ENCODE measurements around the gene LAMC1. TPM values are rescaled to one million over a fixed set of nuclear protein-coding genes. Genes with fewer than 3 reads are reported as not detected.

LAMC1 gene
- total and polyA plus RNA-seq, 10 of the 15 experiments (the other 5 are each of a cell fraction or from before 2014, with no cell fraction given): 4.6 to 51.4 (median 25.6) TPM

DNA sequence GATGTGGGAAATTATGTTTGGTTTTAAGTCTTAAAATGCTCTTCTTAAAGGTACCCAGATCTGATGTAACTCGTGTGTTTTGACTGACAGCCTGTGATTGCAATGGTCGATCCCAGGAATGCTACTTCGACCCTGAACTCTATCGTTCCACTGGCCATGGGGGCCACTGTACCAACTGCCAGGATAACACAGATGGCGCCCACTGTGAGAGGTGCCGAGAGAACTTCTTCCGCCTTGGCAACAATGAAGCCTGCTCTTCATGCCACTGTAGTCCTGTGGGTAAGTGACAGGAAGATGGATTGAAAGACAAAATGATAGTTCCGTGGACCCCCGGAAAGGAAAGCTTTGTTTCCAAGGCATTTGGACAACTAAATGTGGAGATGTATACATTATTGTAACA is 91.2 kb downstream of the LAMC1 start (continued):
- TF ChIP-seq NR2C1 (IDR thresholded peaks at IDR 0.05) (no peak), MYB (IDR thresholded peaks at IDR 0.05; ENCODE audit: borderline replicate concordance, low read depth, low read length) (no peak), ZNF207 (IDR thresholded peaks at IDR 0.05; ENCODE audit: borderline replicate concordance) (no peak), MXI1 (IDR thresholded peaks at IDR 0.05; ENCODE audit: low read depth, low read length) (no peak), SIX5 (IDR thresholded peaks at IDR 0.05; ENCODE audit: low read depth, low read length, severe bottlenecking) (no peak), SREBF2 (IDR thresholded peaks at IDR 0.05; ENCODE audit: low read length) (no peak)
- TF ChIP-seq, protein P1, sequence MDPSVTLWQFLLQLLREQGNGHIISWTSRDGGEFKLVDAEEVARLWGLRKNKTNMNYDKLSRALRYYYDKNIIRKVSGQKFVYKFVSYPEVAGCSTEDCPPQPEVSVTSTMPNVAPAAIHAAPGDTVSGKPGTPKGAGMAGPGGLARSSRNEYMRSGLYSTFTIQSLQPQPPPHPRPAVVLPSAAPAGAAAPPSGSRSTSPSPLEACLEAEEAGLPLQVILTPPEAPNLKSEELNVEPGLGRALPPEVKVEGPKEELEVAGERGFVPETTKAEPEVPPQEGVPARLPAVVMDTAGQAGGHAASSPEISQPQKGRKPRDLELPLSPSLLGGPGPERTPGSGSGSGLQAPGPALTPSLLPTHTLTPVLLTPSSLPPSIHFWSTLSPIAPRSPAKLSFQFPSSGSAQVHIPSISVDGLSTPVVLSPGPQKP (IDR thresholded peaks at IDR 0.05; ENCODE audit: low read depth, low read length): no peak

DNA sequence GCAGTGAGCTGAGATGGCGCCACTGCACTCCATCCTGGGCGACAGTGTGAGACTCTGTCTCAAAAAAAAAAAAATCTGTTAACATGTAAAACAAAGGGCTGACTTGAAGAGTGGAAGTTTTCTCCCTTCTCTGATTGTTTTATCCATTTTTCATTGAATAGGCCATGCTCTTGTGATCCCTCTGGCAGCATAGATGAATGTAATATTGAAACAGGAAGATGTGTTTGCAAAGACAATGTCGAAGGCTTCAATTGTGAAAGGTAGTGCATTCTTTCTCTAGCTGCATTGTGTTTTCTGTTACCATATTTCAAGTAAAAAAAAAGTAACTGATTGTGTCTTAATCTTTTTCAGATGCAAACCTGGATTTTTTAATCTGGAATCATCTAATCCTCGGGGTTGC is 93.2 kb downstream of the LAMC1 start:
- SMC1A ChIA-PET (ENCODE audit: uncharacterized antibody, unreplicated experiment): no interaction called here
- intact Hi-C loops (cut with micrococcal nuclease; ENCODE audit: unreplicated experiment): no loop called here
- in situ Hi-C loops (cut with MboI): no loop called here
- ATAC-seq (no peak), FAIRE-seq (no peak), DNase-seq (ENCODE audit: low read depth, low spot score) (no peak)
- peaks cover 12 to 17% of the 10 kb centered on the region in 2 experiments for H3K36me3 ChIP-seq (ENCODE audit: control insufficient read depth in 2 of 2, insufficient read depth in 2 of 2, low read length in 1 of 2)
- RAD21 ChIA-PET (ENCODE audit: unreplicated experiment): interaction anchor here (1.0 kb wide), 1 partner anchor 15 kb away, joined by 3 read pairs; no protein-coding TSS in a partner anchor
- H3K4me1 ChIP-seq (ENCODE audit: control insufficient read depth, insufficient read depth, low read length): no peaks in the 10 kb centered on the region
- no TSS peak for BruUV-seq (replicated peaks)
- no peak overlapping the region for H3K4me3 ChIP-seq
- H3K9me3 ChIP-seq (replicated peaks; ENCODE audit: control insufficient read depth, insufficient read depth, low read length): no peaks in the 10 kb centered on the region
- no peak overlapping the region for H3K4me2 ChIP-seq (ENCODE audit: control insufficient read depth, insufficient read depth)
- WGBS (ENCODE audit: insufficient coverage, insufficient replicate concordance, low lambda C conversion rate, missing lambda C conversion rate): 68% methylated on average over 4 of the region's 4 CpGs
- H3K9ac ChIP-seq (ENCODE audit: control insufficient read depth, insufficient read depth, low read length): no peak overlapping the region
- CTCF ChIA-PET: no interaction called here
- no peaks in the 10 kb centered on the region for H3K27me3 ChIP-seq (replicated peaks in 1 of 2; ENCODE audit: control insufficient read depth in 2 of 2, insufficient read depth in 2 of 2, low read length in 1 of 2)
- POLR2A ChIA-PET: no interaction called here
- no peak overlapping the region for H3K27ac ChIP-seq (ENCODE audit: control insufficient read depth, insufficient read depth)
- no peak overlapping the region for H2AFZ ChIP-seq (ENCODE audit: control insufficient read depth, low read depth, low read length)
- no peaks in the 10 kb centered on the region for H3K79me2 ChIP-seq (ENCODE audit: control insufficient read depth, insufficient read depth, low read length)
- H4K20me1 ChIP-seq (ENCODE audit: control insufficient read depth, insufficient read depth): no peaks in the 10 kb centered on the region
- TF ChIP-seq SMAD1 (IDR thresholded peaks at IDR 0.05; ENCODE audit: low read depth, partially characterized antibody) (no peak), SREBF2 (IDR thresholded peaks at IDR 0.05; ENCODE audit: low read length) (no peak), KLF5 (IDR thresholded peaks at IDR 0.05; ENCODE audit: partially characterized antibody) (no peak), SIX5 (IDR thresholded peaks at IDR 0.05; ENCODE audit: low read depth, low read length, severe bottlenecking) (no peak), RUNX3 (IDR thresholded peaks at IDR 0.05; ENCODE audit: low read length) (no peak), POLR2AphosphoS5 (IDR thresholded peaks at IDR 0.05; ENCODE audit: low read length) (no peak), SREBF1 (IDR thresholded peaks at IDR 0.05; ENCODE audit: low read length) (no peak), YY1 (IDR thresholded peaks at IDR 0.05; ENCODE audit: low read depth, low read length) (no peak), MTA2 (IDR thresholded peaks at IDR 0.05; ENCODE audit: low read depth) (no peak)
- TF ChIP-seq, protein P2, sequence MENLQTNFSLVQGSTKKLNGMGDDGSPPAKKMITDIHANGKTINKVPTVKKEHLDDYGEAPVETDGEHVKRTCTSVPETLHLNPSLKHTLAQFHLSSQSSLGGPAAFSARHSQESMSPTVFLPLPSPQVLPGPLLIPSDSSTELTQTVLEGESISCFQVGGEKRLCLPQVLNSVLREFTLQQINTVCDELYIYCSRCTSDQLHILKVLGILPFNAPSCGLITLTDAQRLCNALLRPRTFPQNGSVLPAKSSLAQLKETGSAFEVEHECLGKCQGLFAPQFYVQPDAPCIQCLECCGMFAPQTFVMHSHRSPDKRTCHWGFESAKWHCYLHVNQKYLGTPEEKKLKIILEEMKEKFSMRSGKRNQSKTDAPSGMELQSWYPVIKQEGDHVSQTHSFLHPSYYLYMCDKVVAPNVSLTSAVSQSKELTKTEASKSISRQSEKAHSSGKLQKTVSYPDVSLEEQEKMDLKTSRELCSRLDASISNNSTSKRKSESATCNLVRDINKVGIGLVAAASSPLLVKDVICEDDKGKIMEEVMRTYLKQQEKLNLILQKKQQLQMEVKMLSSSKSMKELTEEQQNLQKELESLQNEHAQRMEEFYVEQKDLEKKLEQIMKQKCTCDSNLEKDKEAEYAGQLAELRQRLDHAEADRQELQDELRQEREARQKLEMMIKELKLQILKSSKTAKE (IDR thresholded peaks at IDR 0.05; ENCODE audit: low read depth, poor library complexity, severe bottlenecking): no peak
- TF ChIP-seq, protein P3, sequence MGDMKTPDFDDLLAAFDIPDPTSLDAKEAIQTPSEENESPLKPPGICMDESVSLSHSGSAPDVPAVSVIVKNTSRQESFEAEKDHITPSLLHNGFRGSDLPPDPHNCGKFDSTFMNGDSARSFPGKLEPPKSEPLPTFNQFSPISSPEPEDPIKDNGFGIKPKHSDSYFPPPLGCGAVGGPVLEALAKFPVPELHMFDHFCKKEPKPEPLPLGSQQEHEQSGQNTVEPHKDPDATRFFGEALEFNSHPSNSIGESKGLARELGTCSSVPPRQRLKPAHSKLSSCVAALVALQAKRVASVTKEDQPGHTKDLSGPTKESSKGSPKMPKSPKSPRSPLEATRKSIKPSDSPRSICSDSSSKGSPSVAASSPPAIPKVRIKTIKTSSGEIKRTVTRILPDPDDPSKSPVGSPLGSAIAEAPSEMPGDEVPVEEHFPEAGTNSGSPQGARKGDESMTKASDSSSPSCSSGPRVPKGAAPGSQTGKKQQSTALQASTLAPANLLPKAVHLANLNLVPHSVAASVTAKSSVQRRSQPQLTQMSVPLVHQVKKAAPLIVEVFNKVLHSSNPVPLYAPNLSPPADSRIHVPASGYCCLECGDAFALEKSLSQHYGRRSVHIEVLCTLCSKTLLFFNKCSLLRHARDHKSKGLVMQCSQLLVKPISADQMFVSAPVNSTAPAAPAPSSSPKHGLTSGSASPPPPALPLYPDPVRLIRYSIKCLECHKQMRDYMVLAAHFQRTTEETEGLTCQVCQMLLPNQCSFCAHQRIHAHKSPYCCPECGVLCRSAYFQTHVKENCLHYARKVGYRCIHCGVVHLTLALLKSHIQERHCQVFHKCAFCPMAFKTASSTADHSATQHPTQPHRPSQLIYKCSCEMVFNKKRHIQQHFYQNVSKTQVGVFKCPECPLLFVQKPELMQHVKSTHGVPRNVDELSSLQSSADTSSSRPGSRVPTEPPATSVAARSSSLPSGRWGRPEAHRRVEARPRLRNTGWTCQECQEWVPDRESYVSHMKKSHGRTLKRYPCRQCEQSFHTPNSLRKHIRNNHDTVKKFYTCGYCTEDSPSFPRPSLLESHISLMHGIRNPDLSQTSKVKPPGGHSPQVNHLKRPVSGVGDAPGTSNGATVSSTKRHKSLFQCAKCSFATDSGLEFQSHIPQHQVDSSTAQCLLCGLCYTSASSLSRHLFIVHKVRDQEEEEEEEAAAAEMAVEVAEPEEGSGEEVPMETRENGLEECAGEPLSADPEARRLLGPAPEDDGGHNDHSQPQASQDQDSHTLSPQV (IDR thresholded peaks at IDR 0.05): no peak
